ENCODE data around the gene TUFT1.

Gene TUFT1

DNA sequence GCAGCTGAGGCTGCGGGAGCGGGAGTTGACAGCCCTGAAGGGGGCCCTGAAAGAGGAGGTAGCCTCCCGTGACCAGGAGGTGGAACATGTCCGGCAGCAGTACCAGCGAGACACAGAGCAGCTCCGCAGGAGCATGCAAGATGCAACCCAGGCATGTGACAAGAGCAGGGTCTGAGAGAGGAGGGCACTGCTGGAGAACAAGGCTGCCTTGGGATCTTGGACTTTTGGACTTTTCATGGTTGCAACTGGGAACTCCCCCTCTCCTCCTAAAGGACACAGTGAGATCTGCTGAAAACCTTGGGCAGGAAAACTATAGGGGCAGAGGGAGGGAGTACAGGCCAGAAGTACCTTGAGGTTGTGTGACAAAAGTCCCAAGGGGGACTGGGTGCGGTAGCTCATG is 15.4 kb upstream of the TUFT1 start:
- no peak for TF ChIP-seq CTCF (IDR thresholded peaks at IDR 0.05; ENCODE audit: low read depth, low read length, missing control alignments)
- DNase-seq (ENCODE audit: extremely low read depth, low read depth), result no peak
- H3K4me3 ChIP-seq (replicated peaks; ENCODE audit: low read depth, low read length), result no peak overlapping the region

DNA sequence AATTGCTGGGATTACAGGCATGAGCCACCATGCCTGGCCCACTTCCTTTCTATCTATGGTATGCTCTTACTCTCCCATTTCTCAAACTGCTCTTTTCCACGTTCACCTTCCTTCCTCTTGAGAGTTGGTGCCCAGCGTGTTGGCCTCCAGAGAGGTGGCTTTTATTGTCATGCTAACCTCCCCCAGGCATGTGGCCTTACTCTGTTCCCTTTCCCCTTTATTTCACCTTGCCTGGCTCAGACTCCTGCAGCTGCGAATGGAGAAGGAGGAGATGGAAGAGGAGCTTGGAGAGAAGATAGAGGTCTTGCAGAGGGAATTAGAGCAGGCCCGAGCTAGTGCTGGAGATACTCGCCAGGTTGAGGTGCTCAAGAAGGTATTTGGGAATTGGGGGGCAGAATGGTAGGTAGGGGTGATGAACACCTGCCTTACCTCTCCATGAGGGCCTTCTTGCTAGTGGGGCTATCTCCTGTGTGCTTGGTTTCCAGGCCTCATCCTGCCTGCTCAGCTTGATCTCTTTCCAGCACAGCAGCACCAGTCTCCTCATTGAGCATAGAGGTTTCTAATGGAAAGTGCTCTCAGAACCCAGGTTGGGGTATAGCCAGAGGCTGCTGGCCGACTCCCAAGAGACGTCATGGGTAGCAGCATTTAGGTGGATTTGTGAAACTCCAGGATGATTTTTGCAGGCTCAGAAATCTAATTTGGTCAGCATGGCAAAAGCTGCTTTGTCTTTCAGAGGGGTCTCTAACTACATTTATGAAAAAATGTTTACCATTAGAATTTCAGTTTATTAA is 13.2 kb upstream of the TUFT1 start:
- DNase-seq (ENCODE audit: extremely low read depth, low read depth), result no peak
- TF ChIP-seq CTCF (IDR thresholded peaks at IDR 0.05; ENCODE audit: low read depth, low read length, missing control alignments), result no peak
- no peak overlapping the region for H3K4me3 ChIP-seq (replicated peaks; ENCODE audit: low read depth, low read length)

- TF ChIP-seq CTCF (IDR thresholded peaks at IDR 0.05; ENCODE audit: low read depth, low read length, missing control alignments), result no peak
- H3K4me3 ChIP-seq (replicated peaks; ENCODE audit: low read depth, low read length), result no peak overlapping the region
- DNase-seq (ENCODE audit: extremely low read depth, low read depth), result no peak
Observed at GRCh38 chr1:151529211-151529702, 10.9 kb upstream of the TUFT1 start.

GRCh38 chr1:151529781-151530180 is 10.3 kb upstream of the TUFT1 start:
- no peak for DNase-seq (ENCODE audit: extremely low read depth, low read depth)
- H3K4me3 ChIP-seq (replicated peaks; ENCODE audit: low read depth, low read length), result no peak overlapping the region
- TF ChIP-seq CTCF (IDR thresholded peaks at IDR 0.05; ENCODE audit: low read depth, low read length, missing control alignments), result no peak

DNA sequence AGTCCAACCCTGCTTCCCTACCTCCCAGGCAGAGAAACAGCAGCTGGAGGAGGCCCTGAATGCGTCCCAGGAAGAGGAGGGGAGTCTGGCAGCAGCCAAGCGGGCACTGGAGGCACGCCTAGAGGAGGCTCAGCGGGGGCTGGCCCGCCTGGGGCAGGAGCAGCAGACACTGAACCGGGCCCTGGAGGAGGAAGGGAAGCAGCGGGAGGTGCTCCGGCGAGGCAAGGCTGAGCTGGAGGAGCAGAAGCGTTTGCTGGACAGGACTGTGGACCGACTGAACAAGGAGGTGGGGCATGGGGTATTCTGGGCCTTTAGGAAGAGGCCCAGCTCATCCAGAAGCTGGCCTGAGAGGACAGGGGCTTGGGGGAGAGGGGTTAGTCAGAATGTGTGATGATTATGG is 9.6 kb upstream of the TUFT1 start:
- DNase-seq (ENCODE audit: extremely low read depth, low read depth), result no peak
- TF ChIP-seq CTCF (IDR thresholded peaks at IDR 0.05; ENCODE audit: low read depth, low read length, missing control alignments), result no peak
- H3K4me3 ChIP-seq (replicated peaks; ENCODE audit: low read depth, low read length), result no peak overlapping the region

- H3K4me3 ChIP-seq (replicated peaks; ENCODE audit: low read depth, low read length), result no peak overlapping the region
- DNase-seq (ENCODE audit: extremely low read depth, low read depth), result no peak
- TF ChIP-seq CTCF (IDR thresholded peaks at IDR 0.05; ENCODE audit: low read depth, low read length, missing control alignments), result no peak
Observed at GRCh38 chr1:151533870-151534269, 6.2 kb upstream of the TUFT1 start.
